C4-2B (cell line): ENCODE results near the gene CCDC57.

Experiments
- H3K27ac ChIP-seq: fragments of 450-650 bp; 2 replicates; pipeline ENCODE4 v1.5.1; 2017
- ZFX ChIP-seq: fragments of 450-650 bp; IDR thresholded peaks from 2 replicates; pipeline ENCODE4 v1.6.1; 2017
- TF ChIP-seq, protein P1 (sequence below): fragments of 450-650 bp; conservative IDR thresholded peaks from 2 replicates; pipeline ENCODE4 v1.5.1; 2017; ENCODE audit warnings: mild to moderate bottlenecking

The CCDC57 gene

DNA sequence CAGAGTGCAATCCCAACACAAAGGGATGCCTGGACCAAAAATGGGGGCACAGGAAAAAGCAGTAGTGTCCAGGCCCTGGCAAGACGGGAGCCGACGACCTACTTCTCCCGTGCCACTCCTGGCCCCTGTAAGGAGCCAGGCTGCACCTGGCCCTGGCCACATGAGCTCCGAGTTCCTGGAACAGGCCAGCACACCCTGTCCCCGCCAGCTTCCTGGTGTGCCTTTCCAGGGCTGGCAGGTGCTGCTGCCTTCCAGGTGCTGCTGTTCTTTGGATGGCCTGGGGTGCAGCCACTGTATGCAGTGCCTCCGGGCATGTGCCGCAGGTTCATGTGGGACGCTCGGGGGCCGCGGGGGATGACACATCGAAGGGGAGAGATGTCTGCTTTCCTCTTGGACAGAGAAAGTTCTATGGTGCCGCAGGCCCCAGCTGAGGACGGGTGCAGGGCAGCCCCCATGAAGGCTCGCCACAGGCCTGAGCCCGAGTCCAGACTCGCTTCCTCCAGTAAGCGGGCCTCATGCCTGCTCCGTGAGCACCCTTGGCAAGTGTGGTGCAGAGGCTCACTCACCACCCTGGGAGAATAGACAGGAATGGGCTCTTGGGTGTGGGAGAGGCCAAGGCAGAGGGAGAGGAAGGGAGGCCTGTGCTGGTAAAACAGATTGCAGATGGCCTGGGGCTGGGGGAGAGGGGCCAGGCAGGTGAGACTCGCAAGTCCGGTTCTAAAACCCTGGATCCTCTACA is 59.9 kb downstream of the CCDC57 start:
- TF ChIP-seq, protein P1, sequence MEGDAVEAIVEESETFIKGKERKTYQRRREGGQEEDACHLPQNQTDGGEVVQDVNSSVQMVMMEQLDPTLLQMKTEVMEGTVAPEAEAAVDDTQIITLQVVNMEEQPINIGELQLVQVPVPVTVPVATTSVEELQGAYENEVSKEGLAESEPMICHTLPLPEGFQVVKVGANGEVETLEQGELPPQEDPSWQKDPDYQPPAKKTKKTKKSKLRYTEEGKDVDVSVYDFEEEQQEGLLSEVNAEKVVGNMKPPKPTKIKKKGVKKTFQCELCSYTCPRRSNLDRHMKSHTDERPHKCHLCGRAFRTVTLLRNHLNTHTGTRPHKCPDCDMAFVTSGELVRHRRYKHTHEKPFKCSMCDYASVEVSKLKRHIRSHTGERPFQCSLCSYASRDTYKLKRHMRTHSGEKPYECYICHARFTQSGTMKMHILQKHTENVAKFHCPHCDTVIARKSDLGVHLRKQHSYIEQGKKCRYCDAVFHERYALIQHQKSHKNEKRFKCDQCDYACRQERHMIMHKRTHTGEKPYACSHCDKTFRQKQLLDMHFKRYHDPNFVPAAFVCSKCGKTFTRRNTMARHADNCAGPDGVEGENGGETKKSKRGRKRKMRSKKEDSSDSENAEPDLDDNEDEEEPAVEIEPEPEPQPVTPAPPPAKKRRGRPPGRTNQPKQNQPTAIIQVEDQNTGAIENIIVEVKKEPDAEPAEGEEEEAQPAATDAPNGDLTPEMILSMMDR: no peak
- peak; percentile 56 for TF ChIP-seq ZFX
- H3K27ac ChIP-seq: peak overlapping the region; percentile 99

GRCh38 chr17:82152114-82152513 is 60.5 kb downstream of the CCDC57 start:
- TF ChIP-seq, protein P1: no peak
- no peak for TF ChIP-seq ZFX
- H3K27ac ChIP-seq: peak overlapping the region; percentile 99

DNA sequence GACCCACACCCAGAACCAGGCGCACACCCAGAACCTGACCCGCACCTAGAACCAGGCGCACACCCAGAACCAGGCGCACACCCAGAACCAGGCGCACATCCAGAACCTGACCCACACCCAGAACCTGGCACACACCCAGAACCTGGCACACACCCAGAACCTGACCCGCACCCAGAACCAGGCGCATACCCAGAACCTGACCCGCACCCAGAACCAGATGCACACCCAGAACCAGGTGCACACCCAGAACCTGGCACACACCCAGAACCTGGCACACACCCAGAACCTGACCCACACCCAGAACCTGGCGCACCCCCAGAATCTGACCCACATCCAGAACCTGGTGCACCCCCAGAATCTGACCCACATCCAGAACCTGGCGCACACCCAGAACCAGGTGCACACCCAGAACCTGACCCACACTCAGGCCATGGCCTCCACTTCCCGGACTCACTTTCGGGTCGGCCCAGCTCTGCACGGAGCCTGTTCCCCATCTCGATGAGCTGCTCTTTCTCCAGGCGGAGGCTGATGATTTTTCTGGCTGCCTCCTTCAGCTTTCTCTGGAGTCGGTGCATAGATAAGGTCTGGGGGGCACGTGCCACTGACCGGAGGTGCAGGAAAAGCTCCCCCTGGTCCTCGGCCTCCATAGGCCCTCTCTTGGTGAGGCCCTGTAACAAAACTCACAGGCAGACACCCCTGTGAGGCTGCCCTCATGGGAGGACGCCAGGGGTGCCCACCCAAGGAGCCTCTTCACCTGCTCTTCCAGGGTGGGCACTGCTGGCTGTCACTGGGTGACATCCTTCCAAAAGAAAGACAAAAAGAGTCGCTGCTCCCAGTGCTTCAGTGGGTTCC is 61.3 kb downstream of the CCDC57 start:
- no peak for TF ChIP-seq ZFX
- TF ChIP-seq, protein P1: no peak
- peak overlapping the region; percentile 99 for H3K27ac ChIP-seq

- TF ChIP-seq, protein P1: no peak
- TF ChIP-seq ZFX: no peak
Observed at GRCh38 chr17:82149401-82150099, 63.1 kb downstream of the CCDC57 start.

DNA sequence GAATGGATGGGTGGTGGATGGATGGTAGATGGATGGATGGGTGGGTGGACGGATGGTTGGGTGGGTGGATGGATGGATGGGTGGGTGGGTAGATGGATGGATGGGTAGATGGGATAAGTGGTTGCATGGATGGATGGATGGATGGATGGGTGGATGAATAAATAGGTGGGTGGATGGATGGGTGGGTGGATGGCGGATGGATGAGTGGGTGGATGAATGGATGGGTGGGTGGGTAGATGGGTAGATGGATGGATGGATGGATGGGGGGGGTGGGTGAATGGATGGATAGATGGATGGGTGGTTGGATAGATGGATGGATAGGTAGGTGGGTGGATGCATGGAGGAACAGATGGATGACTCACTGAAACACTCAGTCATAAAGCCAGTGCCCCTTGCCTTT is 63.6 kb downstream of the CCDC57 start:
- TF ChIP-seq, protein P1: no peak
- no peak for TF ChIP-seq ZFX
- no peak overlapping the region for H3K27ac ChIP-seq

More at GRCh38 chr17:82149401-82150099, 63.1 kb downstream of the CCDC57 start:
- H3K27ac ChIP-seq: no peak overlapping the region

GRCh38 chr17:82148011-82148410 is 64.6 kb downstream of the CCDC57 start:
- no peak for TF ChIP-seq ZFX
- TF ChIP-seq, protein P1: no peak

More at GRCh38 chr17:82148011-82148410, 64.6 kb downstream of the CCDC57 start:
- H3K27ac ChIP-seq: no peak overlapping the region
